GM23338 (cell line): ENCODE data around the gene C12orf60. TPM values are rescaled to one million over a fixed set of nuclear protein-coding genes. Genes with fewer than 3 reads are reported as not detected.

Source experiments
- ATAC-seq: fragments of 200-7000 bp; cut with Tn5 transposase; 3 replicates; pipeline ENCODE4 v1.9.1; 2020
- DNase-seq: peaks from one replicate; pipeline ENCODE4 v3.0.0-alpha.2; 2015; ENCODE audit warnings: low spot score
- H2AFZ ChIP-seq: fragments of 200-600 bp; sonication (generic); 2 replicates; pipeline ENCODE4 v1.8.0; 2016; ENCODE audit warnings: antibody characterized with exemption, mild to moderate bottlenecking, moderate library complexity
- H3F3A ChIP-seq: fragments of 200-600 bp; sonication (generic); replicated peaks from 2 replicates; pipeline ENCODE4 v1.8.0; 2017; ENCODE audit warnings: antibody characterized with exemption, mixed run types, low read depth
- H3K27ac ChIP-seq: fragments of 200-600 bp; sonication (generic); 2 replicates; pipeline ENCODE4 v1.6.1; 2016; ENCODE audit warnings: low read depth
- H3K27me3 ChIP-seq: fragments of 200-600 bp; sonication (generic); 2 replicates; pipeline ENCODE4 v1.8.0; 2016; ENCODE audit warnings: mild to moderate bottlenecking, mixed run types, moderate library complexity; ENCODE audit not compliant: insufficient read depth
- H3K36me3 ChIP-seq: fragments of 200-600 bp; sonication (generic); 2 replicates; pipeline ENCODE4 v1.8.0; 2016; ENCODE audit warnings: mild to moderate bottlenecking; ENCODE audit not compliant: insufficient read depth
- H3K4me1 ChIP-seq: fragments of 200-600 bp; sonication (generic); 2 replicates; pipeline ENCODE4 v1.8.0; 2016; ENCODE audit warnings: mild to moderate bottlenecking, moderate library complexity; ENCODE audit not compliant: insufficient read depth
- H3K4me2 ChIP-seq: fragments of 200-600 bp; sonication (generic); 2 replicates; pipeline ENCODE4 v1.7.1; 2017; ENCODE audit warnings: mixed run types
- H3K4me3 ChIP-seq: fragments of 200-600 bp; sonication (generic); 2 replicates; pipeline ENCODE4 v1.6.1; 2016; ENCODE audit warnings: mixed run types
- H3K79me2 ChIP-seq: fragments of 200-600 bp; sonication (generic); replicated peaks from 2 replicates; pipeline ENCODE4 v1.8.0; 2017; ENCODE audit warnings: mild to moderate bottlenecking; ENCODE audit not compliant: insufficient read depth
- H3K9me2 ChIP-seq: fragments of 200-600 bp; sonication (generic); 2 replicates; pipeline ENCODE4 v1.8.0; 2017; ENCODE audit not compliant: insufficient read depth
- H4K20me1 ChIP-seq: fragments of 200-600 bp; sonication (generic); replicated peaks from 2 replicates; pipeline ENCODE4 v1.8.0; 2017; ENCODE audit warnings: mild to moderate bottlenecking; ENCODE audit not compliant: insufficient read depth
- H3K27ac Mint-ChIP-seq: 2 replicates; pipeline ENCODE4 v1.8.0; 2020; ENCODE audit warnings: inconsistent platforms, mild to moderate bottlenecking, moderate library complexity, mixed read lengths
- H3K27me3 Mint-ChIP-seq: 3 replicates; pipeline ENCODE4 v1.8.0; 2022; ENCODE audit warnings: low read depth, mild to moderate bottlenecking, moderate library complexity, mixed read lengths, inconsistent platforms; ENCODE audit not compliant: insufficient read depth, poor library complexity
- H3K36me3 Mint-ChIP-seq: 3 replicates; pipeline ENCODE4 v1.8.0; 2021; ENCODE audit warnings: low read depth, mild to moderate bottlenecking, inconsistent platforms, moderate library complexity, mixed read lengths
- H3K4me1 Mint-ChIP-seq: 3 replicates; pipeline ENCODE4 v1.8.0; 2020; ENCODE audit warnings: mild to moderate bottlenecking, inconsistent platforms, mixed read lengths
- H3K4me3 Mint-ChIP-seq: 3 replicates; pipeline ENCODE4 v1.8.0; 2021; ENCODE audit warnings: moderate library complexity, mild to moderate bottlenecking, inconsistent platforms, mixed read lengths
- H3K9me3 Mint-ChIP-seq: 3 replicates; pipeline ENCODE4 v1.8.0; 2020; ENCODE audit warnings: moderate library complexity, mild to moderate bottlenecking, inconsistent platforms, mixed read lengths
- CREB1 ChIP-seq: fragments of 250-450 bp; sonication (Bioruptor Pico); IDR thresholded peaks from 2 replicates; pipeline ENCODE4 v1.5.0; 2020; ENCODE audit warnings: low read depth, mild to moderate bottlenecking, moderate library complexity
- CTCF ChIP-seq, 2 experiments: fragments of 200-600 bp in 1 of 2; sonication (generic) in 1 of 2; conservative IDR thresholded peaks; 2 replicates each; pipeline versions ENCODE4 v1.5.1 to v1.6.1; 2016 to 2017; ENCODE audit warnings: antibody characterized with exemption in 2 of 2, low read depth in 2 of 2, mild to moderate bottlenecking in 2 of 2, moderate library complexity in 1 of 2
- ETS1 ChIP-seq: IDR thresholded peaks from 2 replicates; pipeline ENCODE4 v1.6.1; 2016; ENCODE audit warnings: antibody characterized with exemption
- EZH2 ChIP-seq: fragments of 200-600 bp; sonication (generic); IDR thresholded peaks from one replicate; pipeline ENCODE4 v1.8.0; 2017; ENCODE audit warnings: antibody characterized with exemption, mild to moderate bottlenecking, low read depth; ENCODE audit not compliant: unreplicated experiment
- EZH2phosphoT487 ChIP-seq: fragments of 200-600 bp; sonication (generic); IDR thresholded peaks from one replicate; pipeline ENCODE4 v1.8.1; 2018; ENCODE audit warnings: antibody characterized with exemption; ENCODE audit not compliant: unreplicated experiment
- JUNB ChIP-seq: IDR thresholded peaks from one replicate; pipeline ENCODE4 v1.6.1; 2016; ENCODE audit warnings: antibody characterized with exemption; ENCODE audit not compliant: unreplicated experiment
- NANOG ChIP-seq: IDR thresholded peaks from 2 replicates; pipeline ENCODE4 v1.6.1; 2016; ENCODE audit warnings: antibody characterized with exemption, borderline replicate concordance
- POLR2AphosphoS5 ChIP-seq: IDR thresholded peaks from 2 replicates; pipeline ENCODE4 v1.6.1; 2016; ENCODE audit warnings: antibody characterized with exemption, low read depth
- REST ChIP-seq: IDR thresholded peaks from one replicate; pipeline ENCODE4 v1.6.1; 2018; ENCODE audit warnings: antibody characterized with exemption; ENCODE audit not compliant: unreplicated experiment
- STAT1 ChIP-seq: IDR thresholded peaks from one replicate; pipeline ENCODE4 v1.6.1; 2016; ENCODE audit warnings: antibody characterized with exemption; ENCODE audit not compliant: unreplicated experiment
- ZNF114 ChIP-seq: fragments of 250-450 bp; sonication (Bioruptor Pico); IDR thresholded peaks from 2 replicates; pipeline ENCODE4 v1.5.0; 2020; ENCODE audit warnings: mild to moderate bottlenecking, moderate library complexity
- ZNF331 ChIP-seq: fragments of 250-450 bp; sonication (Bioruptor Pico); IDR thresholded peaks from 2 replicates; pipeline ENCODE4 v1.5.0; 2020; ENCODE audit warnings: low read depth, mild to moderate bottlenecking, moderate library complexity
- ZNF462 ChIP-seq: fragments of 250-450 bp; sonication (Bioruptor Pico); IDR thresholded peaks from 2 replicates; pipeline ENCODE4 v1.5.0; 2020; ENCODE audit warnings: mild to moderate bottlenecking, moderate library complexity
- polyA plus RNA-seq: library from polyadenylated mRNA; unstranded; fragments of >200 nt; fragmentation: Nextera tagmentation; extraction: Ambion mirVana; gene quantifications from 2 replicates; pipeline ENCODE4 v1.2.1, GENCODE V29; 2016
- total RNA-seq: library from RNA; depleted of rRNA; stranded (reverse); fragments of >200 nt; shearing (Covaris generic); gene quantifications from 2 replicates; pipeline ENCODE4 v1.2.3, GENCODE V29; 2014

The C12orf60 gene
- total and polyA plus RNA-seq, 2 experiments from 2014 or later, result 1.7 to 2.3 TPM

- TF ChIP-seq EZH2 (no peak), NANOG (no peak), STAT1 (no peak), ZNF114 (no peak), EZH2phosphoT487 (no peak), JUNB (no peak), ZNF462 (CRISPR knock-in tag) (no peak), ZNF331 (CRISPR knock-in tag) (no peak), ETS1 (no peak), CTCF (conservative IDR thresholded peaks at IDR 0.05; ENCODE audit: low read depth in 2 of 2) (no peak), POLR2AphosphoS5 (no peak), CREB1 (CRISPR knock-in tag) (no peak), REST (no peak)
- H3F3A ChIP-seq, result no peaks in the 10 kb centered on the region
- H3K36me3 ChIP-seq, result peaks cover 17% of the 10 kb centered on the region; the same call in 1 of the 2 replicates
- Mint-ChIP-seq H3K27me3 (no peaks in the 10 kb centered on the region), H3K27ac (no peak overlapping the region), H3K36me3 (peaks cover 19% of the 10 kb centered on the region), H3K9me3 (no peaks in the 10 kb centered on the region), H3K4me3 (no peak overlapping the region), H3K4me1 (peaks cover 7% of the 10 kb centered on the region; the same call in 1 of the 3 replicates)
- peaks cover 53% of the 10 kb centered on the region for H3K79me2 ChIP-seq
- 0 out of 2 replicates have a peak overlapping the region, but pooled peaks have one; percentile 1 for H3K27ac ChIP-seq
- ATAC-seq (no peak), DNase-seq (no peak)
- peak overlapping the region; percentile 86 for H3K4me2 ChIP-seq
- H3K4me1 ChIP-seq, result peaks cover 10% of the 10 kb centered on the region; the same call in 1 of the 2 replicates
- no peaks in the 10 kb centered on the region for H3K27me3 ChIP-seq
- no peaks in the 10 kb centered on the region for H3K9me2 ChIP-seq
- no peak overlapping the region for H2AFZ ChIP-seq
- H3K4me3 ChIP-seq, result peak overlapping the region; percentile 78
- H4K20me1 ChIP-seq, result 0 out of 2 replicates have a peak, but pooled peaks cover 15% of the 10 kb centered on the region
Observed at GRCh38 chr12:14802721-14803010, 804 bp upstream of the C12orf60 start.
